Measurements from ENCODE around the gene MUCL1.

DNA sequence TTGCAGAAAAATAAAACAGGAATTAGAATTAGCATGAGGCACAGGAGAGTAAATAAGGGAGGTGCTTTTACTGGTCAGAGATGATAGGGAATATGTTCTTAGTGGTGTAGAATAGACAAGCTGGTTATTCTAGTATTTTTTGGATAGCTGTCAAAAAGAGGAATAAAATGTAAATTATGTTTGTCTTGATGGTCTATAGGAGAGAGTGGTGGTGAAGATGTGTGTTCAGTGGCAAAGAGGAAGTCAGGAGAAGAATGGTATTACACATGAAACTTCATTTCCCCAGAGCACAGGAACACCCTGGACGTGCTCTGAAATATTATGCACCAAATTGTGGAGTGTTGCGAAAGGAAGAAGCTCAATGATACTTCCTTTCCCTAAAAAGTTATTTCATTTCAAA lies 27.8 kb downstream of the MUCL1 start:
- TF ChIP-seq, protein P1, sequence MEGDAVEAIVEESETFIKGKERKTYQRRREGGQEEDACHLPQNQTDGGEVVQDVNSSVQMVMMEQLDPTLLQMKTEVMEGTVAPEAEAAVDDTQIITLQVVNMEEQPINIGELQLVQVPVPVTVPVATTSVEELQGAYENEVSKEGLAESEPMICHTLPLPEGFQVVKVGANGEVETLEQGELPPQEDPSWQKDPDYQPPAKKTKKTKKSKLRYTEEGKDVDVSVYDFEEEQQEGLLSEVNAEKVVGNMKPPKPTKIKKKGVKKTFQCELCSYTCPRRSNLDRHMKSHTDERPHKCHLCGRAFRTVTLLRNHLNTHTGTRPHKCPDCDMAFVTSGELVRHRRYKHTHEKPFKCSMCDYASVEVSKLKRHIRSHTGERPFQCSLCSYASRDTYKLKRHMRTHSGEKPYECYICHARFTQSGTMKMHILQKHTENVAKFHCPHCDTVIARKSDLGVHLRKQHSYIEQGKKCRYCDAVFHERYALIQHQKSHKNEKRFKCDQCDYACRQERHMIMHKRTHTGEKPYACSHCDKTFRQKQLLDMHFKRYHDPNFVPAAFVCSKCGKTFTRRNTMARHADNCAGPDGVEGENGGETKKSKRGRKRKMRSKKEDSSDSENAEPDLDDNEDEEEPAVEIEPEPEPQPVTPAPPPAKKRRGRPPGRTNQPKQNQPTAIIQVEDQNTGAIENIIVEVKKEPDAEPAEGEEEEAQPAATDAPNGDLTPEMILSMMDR (IDR thresholded peaks at IDR 0.05 in 4 of 5, conservative IDR thresholded peaks at IDR 0.05 in 1 of 5), result no peak
- TF ChIP-seq POLR2A (IDR thresholded peaks at IDR 0.05), result no peak

All from gastrocnemius medialis (tissue), 4 donors.